Measurements from ENCODE around the gene DLL1.

DLL1 gene

GRCh38 chr6:170277893-170278742, 12.8 kb downstream of the DLL1 start:
- POLR2A ChIA-PET: no interaction called here
- no peak for TF ChIP-seq CTCF (IDR thresholded peaks at IDR 0.05; ENCODE audit: insufficient read depth, low read length, missing control alignments)
- CTCF ChIA-PET: interaction anchor here (1.2 kb wide), 1 partner anchor 239 kb away, joined by 3 read pairs; no protein-coding TSS in a partner anchor
- H3K4me3 ChIP-seq (ENCODE audit: low read depth, low read length): no peak overlapping the region
- DNase-seq (ENCODE audit: low read depth, low spot score): no peak

DNA sequence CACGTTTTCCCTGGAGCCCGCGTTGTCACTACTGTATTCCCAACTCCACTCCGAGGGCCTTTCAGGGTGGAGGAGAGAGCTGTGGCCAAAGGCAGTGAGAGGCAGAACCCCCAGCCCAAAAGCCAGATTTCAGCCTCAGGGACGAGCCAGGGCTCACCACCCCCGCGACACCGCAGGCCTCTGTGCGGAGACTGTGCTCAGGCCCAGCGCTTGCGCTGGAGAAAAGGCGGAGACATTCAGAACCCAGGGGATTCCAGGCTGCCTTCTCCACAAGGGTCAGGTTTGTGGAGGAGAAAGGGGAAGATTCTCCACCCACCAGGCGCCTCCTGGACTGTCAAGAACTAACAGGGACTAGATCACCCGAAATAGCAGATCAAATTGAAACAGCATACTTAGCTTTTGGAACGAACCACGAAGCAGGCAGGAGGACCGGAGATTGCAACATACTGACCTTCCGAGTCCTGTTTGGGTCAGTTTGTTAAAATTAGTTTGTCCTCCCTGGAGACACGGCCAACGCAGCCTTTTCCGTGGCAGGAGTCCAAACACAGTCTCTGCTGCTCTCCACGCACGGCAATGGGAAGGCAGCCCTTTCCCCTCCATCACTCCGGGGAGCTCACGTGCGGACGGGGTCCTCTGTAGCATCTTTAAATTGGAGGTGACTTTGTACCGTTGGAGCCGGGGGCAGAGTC, 14.4 kb downstream of the DLL1 start:
- H3K4me3 ChIP-seq (ENCODE audit: low read depth, low read length): no peak overlapping the region
- ChIA-PET POLR2A (no interaction called here), CTCF (no interaction called here)
- no peak for TF ChIP-seq CTCF (IDR thresholded peaks at IDR 0.05; ENCODE audit: insufficient read depth, low read length, missing control alignments)
- no peak for DNase-seq (ENCODE audit: low read depth, low spot score)

GRCh38 chr6:170274713-170275560, 15.9 kb downstream of the DLL1 start:
- ChIA-PET POLR2A (no interaction called here), CTCF (no interaction called here)
- no peak for TF ChIP-seq CTCF (IDR thresholded peaks at IDR 0.05; ENCODE audit: insufficient read depth, low read length, missing control alignments)
- no peak overlapping the region for H3K4me3 ChIP-seq (ENCODE audit: low read depth, low read length)
- no peak for DNase-seq (ENCODE audit: low read depth, low spot score)

GRCh38 chr6:170273681-170274080, 17.2 kb downstream of the DLL1 start:
- POLR2A ChIA-PET: no interaction called here
- no peak for TF ChIP-seq CTCF (IDR thresholded peaks at IDR 0.05; ENCODE audit: insufficient read depth, low read length, missing control alignments)
- CTCF ChIA-PET: no interaction called here

GRCh38 chr6:170273191-170273590, 17.7 kb downstream of the DLL1 start:
- H3K4me3 ChIP-seq (ENCODE audit: low read depth, low read length): no peak overlapping the region
- TF ChIP-seq CTCF (IDR thresholded peaks at IDR 0.05; ENCODE audit: insufficient read depth, low read length, missing control alignments): no peak
- CTCF ChIA-PET: no interaction called here
- POLR2A ChIA-PET: no interaction called here
- DNase-seq (ENCODE audit: low read depth, low spot score): no peak

More at GRCh38 chr6:170273681-170274080, 17.2 kb downstream of the DLL1 start:
- no peak overlapping the region for H3K4me3 ChIP-seq (ENCODE audit: low read depth, low read length)
- no peak for DNase-seq (ENCODE audit: low read depth, low spot score)

Data from AG04449 (cell line).